ENCODE results near the gene FAM78A. TPM values are rescaled to one million over a fixed set of nuclear protein-coding genes. Genes with fewer than 3 reads are reported as not detected.

The FAM78A gene
- total RNA-seq, 1 experiment from 2014 or later = 0.40 TPM

DNA sequence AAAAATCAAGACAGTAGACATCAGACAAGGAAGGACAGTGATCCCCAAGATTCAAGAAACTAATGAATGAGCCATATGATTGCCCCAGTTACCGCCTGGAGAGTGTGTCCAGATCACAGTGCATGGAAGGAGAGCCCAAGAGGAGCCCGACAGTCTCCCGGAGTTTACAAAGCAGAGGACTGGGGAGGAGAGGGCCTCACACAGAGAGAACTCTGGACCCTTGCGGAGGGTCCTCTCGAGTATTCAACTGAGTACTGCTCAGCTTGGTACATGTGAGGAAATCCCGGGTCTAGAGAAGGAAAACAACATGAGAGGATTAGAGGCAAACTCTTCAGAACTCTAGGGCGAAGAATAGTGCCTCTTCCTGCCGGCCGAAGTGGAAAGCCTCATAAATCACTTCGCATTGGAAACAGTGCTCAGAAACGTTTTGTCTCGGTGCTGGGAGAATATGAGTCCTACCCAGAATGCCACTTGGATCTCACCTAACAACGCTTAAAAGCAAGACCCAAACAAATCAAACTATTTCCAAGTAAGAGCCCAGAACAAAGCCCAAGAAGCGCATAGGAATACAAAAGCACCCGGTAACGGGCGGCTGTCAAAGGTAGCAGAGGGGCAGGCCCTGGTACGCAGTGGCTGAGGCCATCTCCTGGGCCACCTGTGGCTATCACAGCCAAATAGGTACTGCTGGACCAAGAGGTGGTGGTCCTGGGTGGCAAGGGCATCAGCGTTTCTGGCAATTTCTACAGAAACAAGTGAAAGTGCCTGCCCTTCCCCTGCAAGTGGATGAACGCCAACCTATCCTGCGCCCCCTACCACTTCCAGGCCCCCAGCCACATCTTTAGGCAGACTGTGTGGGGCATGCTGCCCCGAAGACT lies 36.0 kb downstream of the FAM78A start:
- Mint-ChIP-seq H3K27me3 (ENCODE audit: insufficient read depth, unreplicated experiment) (no peaks in the 10 kb centered on the region), H3K9me3 (ENCODE audit: unreplicated experiment) (no peaks in the 10 kb centered on the region), H3K4me3 (ENCODE audit: unreplicated experiment) (no peak overlapping the region), H3K4me1 (ENCODE audit: insufficient read depth, unreplicated experiment) (no peaks in the 10 kb centered on the region), H3K36me3 (ENCODE audit: insufficient read depth, unreplicated experiment) (no peaks in the 10 kb centered on the region), H3K27ac (ENCODE audit: low read depth, unreplicated experiment) (no peak overlapping the region)
- no peak for DNase-seq (ENCODE audit: unreplicated experiment)
- CTCF ChIA-PET = no interaction called here
- no TSS peak for BruUV-seq (replicated peaks)
- TF ChIP-seq, protein P1, sequence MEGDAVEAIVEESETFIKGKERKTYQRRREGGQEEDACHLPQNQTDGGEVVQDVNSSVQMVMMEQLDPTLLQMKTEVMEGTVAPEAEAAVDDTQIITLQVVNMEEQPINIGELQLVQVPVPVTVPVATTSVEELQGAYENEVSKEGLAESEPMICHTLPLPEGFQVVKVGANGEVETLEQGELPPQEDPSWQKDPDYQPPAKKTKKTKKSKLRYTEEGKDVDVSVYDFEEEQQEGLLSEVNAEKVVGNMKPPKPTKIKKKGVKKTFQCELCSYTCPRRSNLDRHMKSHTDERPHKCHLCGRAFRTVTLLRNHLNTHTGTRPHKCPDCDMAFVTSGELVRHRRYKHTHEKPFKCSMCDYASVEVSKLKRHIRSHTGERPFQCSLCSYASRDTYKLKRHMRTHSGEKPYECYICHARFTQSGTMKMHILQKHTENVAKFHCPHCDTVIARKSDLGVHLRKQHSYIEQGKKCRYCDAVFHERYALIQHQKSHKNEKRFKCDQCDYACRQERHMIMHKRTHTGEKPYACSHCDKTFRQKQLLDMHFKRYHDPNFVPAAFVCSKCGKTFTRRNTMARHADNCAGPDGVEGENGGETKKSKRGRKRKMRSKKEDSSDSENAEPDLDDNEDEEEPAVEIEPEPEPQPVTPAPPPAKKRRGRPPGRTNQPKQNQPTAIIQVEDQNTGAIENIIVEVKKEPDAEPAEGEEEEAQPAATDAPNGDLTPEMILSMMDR (IDR thresholded peaks at IDR 0.05; ENCODE audit: unreplicated experiment) = no peak
- POLR2A ChIA-PET = no interaction called here
- intact Hi-C loops (cut with micrococcal nuclease) = no loop called here

DNA sequence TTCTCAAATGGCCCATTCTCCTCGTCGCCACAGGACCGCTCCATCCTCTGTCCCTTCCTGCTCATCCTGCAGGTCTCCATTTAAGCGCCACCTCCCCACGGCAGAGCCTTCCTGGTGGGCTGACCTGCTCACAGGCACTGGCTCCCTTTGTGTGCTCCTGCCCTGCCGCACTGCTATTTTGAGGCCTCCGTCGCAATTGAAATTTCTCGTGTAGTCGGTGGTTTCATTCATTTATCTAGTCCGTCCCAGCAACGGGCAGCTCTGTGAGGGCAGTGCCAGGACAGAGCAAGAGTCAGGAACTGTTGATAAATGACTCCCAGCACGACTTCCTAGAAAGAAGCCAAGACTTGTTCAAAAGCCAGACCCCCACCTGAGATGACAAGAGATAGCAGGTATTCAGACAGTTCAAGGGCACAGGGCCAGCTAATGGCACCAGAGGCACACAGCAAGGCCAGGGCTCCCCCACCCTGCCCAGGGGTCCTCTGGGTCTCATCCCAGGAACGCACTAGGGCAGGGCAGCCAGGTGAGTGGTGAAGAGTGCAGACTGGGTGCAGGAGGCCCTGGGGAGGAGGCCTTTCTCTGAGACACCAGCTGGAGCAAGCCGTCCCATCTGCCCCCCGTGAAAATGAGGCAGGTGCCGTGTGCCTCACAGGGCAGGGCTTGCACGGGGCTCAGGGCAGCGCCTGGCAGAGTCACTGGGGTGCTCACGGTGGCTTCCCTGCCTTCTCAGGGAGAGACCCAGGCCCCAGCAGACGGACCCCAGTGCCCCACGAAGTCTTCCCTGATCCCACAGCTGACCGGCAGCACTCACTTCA lies 36.9 kb downstream of the FAM78A start:
- BruUV-seq (replicated peaks) = no TSS peak
- Mint-ChIP-seq H3K4me1 (ENCODE audit: insufficient read depth, unreplicated experiment) (no peaks in the 10 kb centered on the region), H3K9me3 (ENCODE audit: unreplicated experiment) (no peaks in the 10 kb centered on the region), H3K27me3 (ENCODE audit: insufficient read depth, unreplicated experiment) (no peaks in the 10 kb centered on the region), H3K27ac (ENCODE audit: low read depth, unreplicated experiment) (no peak overlapping the region), H3K4me3 (ENCODE audit: unreplicated experiment) (no peak overlapping the region), H3K36me3 (ENCODE audit: insufficient read depth, unreplicated experiment) (no peaks in the 10 kb centered on the region)
- POLR2A ChIA-PET = no interaction called here
- TF ChIP-seq, protein P1 (IDR thresholded peaks at IDR 0.05; ENCODE audit: unreplicated experiment) = no peak
- intact Hi-C loops (cut with micrococcal nuclease) = no loop called here
- DNase-seq (ENCODE audit: unreplicated experiment) = no peak
- CTCF ChIA-PET = no interaction called here

DNA sequence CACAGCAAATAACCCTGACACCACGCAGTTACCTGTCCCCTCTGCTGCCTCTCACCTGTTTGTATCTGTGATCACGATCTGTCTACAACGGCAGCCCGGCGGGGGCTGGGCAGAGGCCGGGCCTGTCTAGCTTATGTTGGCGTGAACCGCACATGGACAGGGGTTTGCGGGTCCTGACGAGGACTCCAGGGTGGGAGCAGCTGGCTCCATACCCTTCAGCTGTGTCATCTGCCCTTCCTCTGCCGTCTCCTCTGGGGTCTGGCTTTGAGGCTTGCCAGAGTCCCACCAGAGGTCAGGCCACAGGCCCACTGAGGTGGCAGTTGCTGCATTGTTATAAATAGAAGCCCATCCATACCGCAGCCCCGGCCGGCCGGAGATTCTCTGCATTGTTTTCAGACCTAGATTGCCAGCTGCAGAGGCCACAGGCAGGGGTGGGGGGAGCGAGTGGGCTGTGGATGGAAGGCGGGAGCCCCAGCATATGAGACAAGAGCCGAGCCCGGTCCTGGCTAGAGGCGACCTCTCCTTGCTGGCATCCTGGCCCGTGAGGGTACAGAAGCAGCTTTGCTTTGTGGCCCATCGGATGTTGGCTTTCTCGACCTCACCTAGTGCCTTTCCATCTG lies 37.8 kb downstream of the FAM78A start:
- DNase-seq (ENCODE audit: unreplicated experiment) = no peak
- TF ChIP-seq, protein P1 (IDR thresholded peaks at IDR 0.05; ENCODE audit: unreplicated experiment) = no peak
- ChIA-PET POLR2A (interaction anchor here (0.9 kb wide), 1 partner anchor 48 kb away, joined by 3 read pairs; no protein-coding TSS in a partner anchor), CTCF (no interaction called here)
- Mint-ChIP-seq H3K4me1 (ENCODE audit: insufficient read depth, unreplicated experiment) (no peaks in the 10 kb centered on the region), H3K27ac (ENCODE audit: low read depth, unreplicated experiment) (no peak overlapping the region), H3K9me3 (ENCODE audit: unreplicated experiment) (no peaks in the 10 kb centered on the region), H3K36me3 (ENCODE audit: insufficient read depth, unreplicated experiment) (peaks cover 6% of the 10 kb centered on the region), H3K27me3 (ENCODE audit: insufficient read depth, unreplicated experiment) (no peaks in the 10 kb centered on the region), H3K4me3 (ENCODE audit: unreplicated experiment) (no peak overlapping the region)
- no TSS peak for BruUV-seq (replicated peaks)
- intact Hi-C loops (cut with micrococcal nuclease) = no loop called here

DNA sequence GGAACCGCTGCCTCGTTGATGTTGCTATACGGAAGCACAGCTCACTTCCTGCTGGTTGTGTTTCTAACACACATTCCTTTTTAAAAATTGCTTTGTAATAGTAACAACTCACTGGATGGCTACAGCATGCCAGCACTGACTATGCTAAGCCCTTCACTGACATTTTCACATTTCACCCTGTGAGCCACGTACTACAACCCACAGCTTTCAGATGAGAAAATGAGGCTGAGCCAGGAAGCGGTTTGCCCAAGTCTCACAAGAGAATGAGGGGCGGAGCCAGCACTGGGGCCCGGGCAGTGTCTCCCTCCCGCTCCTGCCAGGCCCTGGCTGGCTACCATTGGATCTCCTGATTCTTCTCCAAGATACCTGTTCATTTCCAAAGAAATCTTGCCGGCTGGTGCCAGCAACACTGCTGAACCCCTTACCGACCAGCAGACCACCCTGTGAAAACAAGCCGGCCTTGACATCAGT lies 38.3 kb downstream of the FAM78A start:
- CTCF ChIA-PET = no interaction called here
- no peak overlapping the region for H3K27ac Mint-ChIP-seq (ENCODE audit: low read depth, unreplicated experiment)
- peak; percentile 19 for DNase-seq (ENCODE audit: unreplicated experiment)
- intact Hi-C loops (cut with micrococcal nuclease) = no loop called here
- no peaks in the 10 kb centered on the region for H3K9me3 Mint-ChIP-seq (ENCODE audit: unreplicated experiment)
- H3K4me3 Mint-ChIP-seq (ENCODE audit: unreplicated experiment) = no peak overlapping the region
- POLR2A ChIA-PET = interaction anchor here (0.9 kb wide), 1 partner anchor 47 kb away, joined by 3 read pairs; no protein-coding TSS in a partner anchor
- H3K27me3 Mint-ChIP-seq (ENCODE audit: insufficient read depth, unreplicated experiment) = no peaks in the 10 kb centered on the region
- no TSS peak for BruUV-seq (replicated peaks)
- H3K4me1 Mint-ChIP-seq (ENCODE audit: insufficient read depth, unreplicated experiment) = no peaks in the 10 kb centered on the region
- TF ChIP-seq, protein P1 (IDR thresholded peaks at IDR 0.05; ENCODE audit: unreplicated experiment) = no peak
- peaks cover 11% of the 10 kb centered on the region for H3K36me3 Mint-ChIP-seq (ENCODE audit: insufficient read depth, unreplicated experiment)

Data from MCF 10A (cell line).